AG04449 (cell line): ENCODE results near the gene C1orf185.

Experiments used
- CTCF ChIA-PET: fragments of 350-600 bp; formaldehyde crosslinking; extraction: SDS; loops from one replicate; lab custom pipeline; 2021; ENCODE audit warnings: antibody characterized with exemption; lab: Yijun Ruan, JAX
- POLR2A ChIA-PET: fragments of 400-600, 350-600 bp; formaldehyde crosslinking; extraction: SDS; loops from one replicate; lab custom pipeline; 2020; ENCODE audit warnings: antibody characterized with exemption, inconsistent platforms; lab: Yijun Ruan, JAX
- DNase-seq: peaks from one replicate; pipeline ENCODE4 v3.0.0-alpha.2; 2010; ENCODE audit warnings: low read depth, low spot score
- H3K4me3 ChIP-seq: 2 replicates; pipeline ENCODE4 v1.5.1; 2011; ENCODE audit warnings: low read depth, mild to moderate bottlenecking, control low read depth, low read length
- CTCF ChIP-seq: IDR thresholded peaks from one replicate; pipeline ENCODE4 v1.5.1; 2011; ENCODE audit warnings: mild to moderate bottlenecking, moderate library complexity, low read length, control low read depth, inconsistent platforms; ENCODE audit not compliant: insufficient read depth; ENCODE audit errors: missing control alignments

Gene C1orf185

GRCh38 chr1:51101976-51102375 lies at the start of gene C1orf185:
TSS of gene C1orf185 (plus strand) at chr1:51102228. CDS start at chr1:51102234, 6 bp downstream.
- ChIA-PET POLR2A (no interaction called here), CTCF (interaction anchor here (1.0 to 1.6 kb wide), 2 partner anchors 14 to 173 kb away, joined by 3 to 4 read pairs; no protein-coding TSS in a partner anchor)
- no peak for TF ChIP-seq CTCF
- no peak for DNase-seq
- H3K4me3 ChIP-seq = no peak within 1 kb of the TSS

- no peak for DNase-seq
- peak; percentile 39 for TF ChIP-seq CTCF
- ChIA-PET CTCF (interaction anchor here (1.6 kb wide), 1 partner anchor 129 kb away, joined by 7 read pairs; no protein-coding TSS in a partner anchor), POLR2A (no interaction called here)
- H3K4me3 ChIP-seq = no peak overlapping the region
Observed at GRCh38 chr1:51058858-51059257, 43.2 kb upstream of the C1orf185 start.

- ChIA-PET POLR2A (no interaction called here), CTCF (interaction anchor here (1.0 to 2.4 kb wide), 5 partner anchors 128 to 287 kb away, joined by 3 to 11 read pairs (median 4); no protein-coding TSS in a partner anchor)
- DNase-seq = no peak
- H3K4me3 ChIP-seq = no peak overlapping the region
- TF ChIP-seq CTCF = no peak
Observed at GRCh38 chr1:51061231-51061918, 40.7 kb upstream of the C1orf185 start.

GRCh38 chr1:51063121-51063520 lies 38.9 kb upstream of the C1orf185 start:
- no peak overlapping the region for H3K4me3 ChIP-seq
- DNase-seq = peak; percentile 77
- ChIA-PET CTCF (interaction anchor here (0.7 to 1.3 kb wide), 5 partner anchors 22 to 288 kb away, joined by 3 to 5 read pairs (median 3); no protein-coding TSS in a partner anchor), POLR2A (no interaction called here)
- no peak for TF ChIP-seq CTCF

GRCh38 chr1:51070011-51070410 lies 32.0 kb upstream of the C1orf185 start:
- H3K4me3 ChIP-seq = no peak overlapping the region
- no peak for DNase-seq
- POLR2A ChIA-PET = no interaction called here
- CTCF ChIA-PET = no interaction called here
- no peak for TF ChIP-seq CTCF

- peak; percentile 41 for DNase-seq
- POLR2A ChIA-PET = no interaction called here
- CTCF ChIA-PET = interaction anchor here (1.6 kb wide), 1 partner anchor 120 kb away, joined by 5 read pairs; no protein-coding TSS in a partner anchor
- TF ChIP-seq CTCF = no peak
- H3K4me3 ChIP-seq = no peak overlapping the region
Observed at GRCh38 chr1:51070640-51071039, 31.4 kb upstream of the C1orf185 start.
